A549 (cell line): ENCODE data around the gene B3GLCT. TPM values are rescaled to one million over a fixed set of nuclear protein-coding genes. Genes with fewer than 3 reads are reported as not detected.

ENCODE experiments used
- ATAC-seq, 2 experiments: fragments of 200-7000 bp in 1 of 2; fragments of >200 bp in 1 of 2; cut with Nextera tagmentation in 1 of 2; cut with Tn5 transposase in 1 of 2; 3 replicates each; pipeline versions ENCODE4 v1.8.0 to v1.9.1; 2018 to 2020; ENCODE audit warnings: mild to moderate bottlenecking in 1 of 2, moderate library complexity in 1 of 2
- CTCF ChIA-PET: fragments of 300-600 bp; sonication (Branson Sonifier 250); formaldehyde crosslinking; extraction: SDS; loops from one replicate; lab custom pipeline; 2021; ENCODE audit warnings: antibody characterized with exemption, inconsistent platforms; lab: Yijun Ruan, JAX
- POLR2A ChIA-PET: fragments of 350-600 bp; formaldehyde crosslinking; extraction: SDS; loops from one replicate; lab custom pipeline; 2021; ENCODE audit warnings: antibody characterized with exemption, inconsistent platforms; lab: Yijun Ruan, JAX
- DNase-seq, 2 experiments: peaks; one replicate each; pipeline versions ENCODE4 v3.0.0 to v3.0.0-alpha.2; 2011 to 2016; ENCODE audit warnings: low read depth in 1 of 2, low spot score in 1 of 2
- FAIRE-seq: peaks from 2 replicates; lab custom pipeline; 2011; peaks lifted over from hg19 to GRCh38; lab: Jason Lieb, UNC
- H3K27ac ChIP-seq, 2 experiments: fragments of >200 bp; sonication (Bioruptor Twin); formaldehyde crosslinking; 3 replicates each; pipeline ENCODE4 v1.5.1; 2016 to 2017
- H3K4me1 ChIP-seq: fragments of >200 bp; sonication (Bioruptor Twin); formaldehyde crosslinking; 3 replicates; pipeline ENCODE4 v1.6.1; 2016
- H3K4me2 ChIP-seq: fragments of >200 bp; sonication (Bioruptor Twin); formaldehyde crosslinking; 3 replicates; pipeline ENCODE4 v1.6.1; 2016
- H3K4me3 ChIP-seq: fragments of >200 bp; sonication (Bioruptor Twin); formaldehyde crosslinking; 3 replicates; pipeline ENCODE4 v1.5.1; 2016
- H3K9me3 ChIP-seq: fragments of >200 bp; sonication (Bioruptor Twin); formaldehyde crosslinking; 3 replicates; pipeline ENCODE4 v1.6.1; 2016
- CBX8 ChIP-seq: fragments of 200-600 bp; sonication (generic); IDR thresholded peaks from 2 replicates; pipeline ENCODE4 v1.6.1; 2016
- CEBPB ChIP-seq, 2 experiments: fragments of >200 bp in 1 of 2; sonication (Bioruptor Twin) in 1 of 2; formaldehyde crosslinking in 1 of 2; IDR thresholded peaks; 2 replicates each; pipeline ENCODE4 v1.6.1; 2012 to 2016
- CHD4 ChIP-seq: fragments of 200-600 bp; sonication (generic); IDR thresholded peaks from 2 replicates; pipeline ENCODE4 v1.6.1; 2016; ENCODE audit warnings: antibody characterized with exemption, mild to moderate bottlenecking, borderline replicate concordance
- EHMT2 ChIP-seq: fragments of 200-600 bp; sonication (generic); IDR thresholded peaks from 2 replicates; pipeline ENCODE4 v1.6.1; 2016; ENCODE audit warnings: antibody characterized with exemption, low read depth, mild to moderate bottlenecking, moderate library complexity
- ESRRA ChIP-seq: fragments of 150-350 bp; IDR thresholded peaks from 2 replicates; pipeline ENCODE4 v1.6.1; 2014; ENCODE audit warnings: mild to moderate bottlenecking, low read length, borderline replicate concordance
- FOXS1 ChIP-seq: fragments of 250-450 bp; sonication (Bioruptor Pico); IDR thresholded peaks from 2 replicates; pipeline ENCODE4 v1.5.0; 2020; ENCODE audit warnings: mild to moderate bottlenecking, moderate library complexity
- HOXB5 ChIP-seq: fragments of 250-450 bp; sonication (Bioruptor Pico); IDR thresholded peaks from 2 replicates; pipeline ENCODE4 v1.5.0; 2020; ENCODE audit warnings: mild to moderate bottlenecking, moderate library complexity
- JUN ChIP-seq, 2 experiments: fragments of >200 bp; sonication (Bioruptor Twin); formaldehyde crosslinking; IDR thresholded peaks; 2 replicates in 1 of 2; 3 replicates in 1 of 2; pipeline ENCODE4 v1.6.1; 2016 to 2017
- KDM1A ChIP-seq: fragments of 200-600 bp; sonication (generic); IDR thresholded peaks from 2 replicates; pipeline ENCODE4 v1.6.1; 2016; ENCODE audit warnings: low read depth, mild to moderate bottlenecking
- MAFK ChIP-seq: fragments of 450-650 bp; IDR thresholded peaks from 2 replicates; pipeline ENCODE4 v1.6.1; 2014; ENCODE audit not compliant: partially characterized antibody
- MAZ ChIP-seq: fragments of 150-350 bp; IDR thresholded peaks from 2 replicates; pipeline ENCODE4 v1.6.1; 2014; ENCODE audit warnings: antibody characterized with exemption, low read depth, low read length, borderline replicate concordance
- PHF8 ChIP-seq: fragments of 200-600 bp; sonication (generic); IDR thresholded peaks from 2 replicates; pipeline ENCODE4 v1.6.1; 2016; ENCODE audit warnings: low read depth, mild to moderate bottlenecking, antibody characterized with exemption, moderate library complexity, borderline replicate concordance
- RNF2 ChIP-seq: fragments of 200-600 bp; sonication (generic); IDR thresholded peaks from 2 replicates; pipeline ENCODE4 v1.6.1; 2016; ENCODE audit warnings: low read depth, mild to moderate bottlenecking, antibody characterized with exemption, moderate library complexity, borderline replicate concordance
- SREBF2 ChIP-seq: fragments of 450-650 bp; IDR thresholded peaks from 2 replicates; pipeline ENCODE4 v1.6.1; 2014; ENCODE audit warnings: mild to moderate bottlenecking, moderate library complexity
- TFCP2L1 ChIP-seq: fragments of 250-450 bp; sonication (Bioruptor Pico); IDR thresholded peaks from 2 replicates; pipeline ENCODE4 v1.5.0; 2021; ENCODE audit warnings: mild to moderate bottlenecking
- ZFP36 ChIP-seq: fragments of 450-650 bp; IDR thresholded peaks from 2 replicates; pipeline ENCODE4 v1.6.1; 2014; ENCODE audit warnings: borderline replicate concordance; ENCODE audit not compliant: partially characterized antibody
- ZSCAN20 ChIP-seq: fragments of 250-450 bp; sonication (Bioruptor Pico); IDR thresholded peaks from 2 replicates; pipeline ENCODE4 v1.8.0; 2022; ENCODE audit warnings: mild to moderate bottlenecking, moderate library complexity
- WGBS: methylation state at CpG from one replicate; pipeline ENCODE4 v1.1.6; 2017; ENCODE audit errors: missing lambda C conversion rate; 5-methylcytosine and 5-hydroxymethylcytosine counted together
- polyA plus RNA-seq, 4 experiments: library from polyadenylated mRNA; depleted of rRNA in 3 of 4; stranded (reverse); fragments of >200 nt; fragmentation: RNase III in 1 of 4; extraction: RNeasy Plus Mini Kit Qiagen cat#74134 plus additional on column Dnase treatment in 1 of 4; gene quantifications; 2 replicates in 3 of 4; 3 replicates in 1 of 4; pipeline ENCODE4 v1.2.3, GENCODE V29; 2011 to 2017
- TF ChIP-seq, protein P1 (sequence below): IDR thresholded peaks from 2 replicates; pipeline ENCODE4 v1.6.1; 2012
- TF ChIP-seq, protein P2 (sequence below): fragments of 250-450 bp; sonication (Bioruptor Pico); IDR thresholded peaks from 2 replicates; pipeline ENCODE4 v1.5.0; 2020; ENCODE audit warnings: low read depth, mild to moderate bottlenecking, moderate library complexity
- TF ChIP-seq, protein P3 (sequence below): fragments of >200 bp; sonication (Bioruptor Twin); formaldehyde crosslinking; IDR thresholded peaks from 3 replicates; pipeline ENCODE4 v1.6.1; 2016
- TF ChIP-seq, protein P4 (sequence below): fragments of >200 bp; sonication (Bioruptor Twin); formaldehyde crosslinking; IDR thresholded peaks from 2 replicates; pipeline ENCODE4 v1.6.1; 2016
- TF ChIP-seq, protein P5 (sequence below): fragments of 200-600 bp; sonication (generic); IDR thresholded peaks from 2 replicates; pipeline ENCODE4 v1.6.1; 2016; ENCODE audit warnings: antibody characterized with exemption, mild to moderate bottlenecking, moderate library complexity
- TF ChIP-seq, protein P6 (sequence below): IDR thresholded peaks from 2 replicates; pipeline ENCODE4 v1.6.1; 2012
- TF ChIP-seq, protein P7 (sequence below): fragments of 450-650 bp; IDR thresholded peaks from 2 replicates; pipeline ENCODE4 v1.6.1; 2014; ENCODE audit warnings: antibody characterized with exemption

B3GLCT gene
- polyA plus RNA-seq, 2 of the 4 experiments (the other 2 are of a cell fraction) = 4.5 to 6.6 TPM

DNA sequence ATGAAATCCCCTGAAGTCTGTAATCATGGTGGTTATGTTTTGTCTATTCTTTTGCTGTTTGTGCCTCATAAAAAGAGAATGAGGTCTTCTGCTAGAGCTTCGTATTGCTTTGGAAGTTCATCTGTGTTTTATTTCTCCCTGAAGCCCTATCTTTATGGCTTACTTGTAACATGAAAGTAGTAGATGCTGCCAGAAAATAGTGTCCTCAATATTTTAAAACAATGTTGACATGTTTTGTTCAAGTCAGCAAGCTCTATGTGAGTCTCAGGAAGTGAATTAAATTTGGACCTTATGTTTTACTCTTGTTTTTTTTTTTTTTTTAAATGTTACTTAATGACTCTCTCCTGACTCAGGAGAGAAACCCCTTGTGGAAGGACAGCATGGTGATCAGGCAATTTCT is 130.5 kb downstream of the B3GLCT start:
- TF ChIP-seq, protein P1, sequence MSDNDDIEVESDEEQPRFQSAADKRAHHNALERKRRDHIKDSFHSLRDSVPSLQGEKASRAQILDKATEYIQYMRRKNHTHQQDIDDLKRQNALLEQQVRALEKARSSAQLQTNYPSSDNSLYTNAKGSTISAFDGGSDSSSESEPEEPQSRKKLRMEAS = no peak
- no peak for TF ChIP-seq CHD4
- TF ChIP-seq MAZ = no peak
- TF ChIP-seq CEBPB (IDR thresholded peaks at IDR 0.05) = no peak
- no peak for TF ChIP-seq ESRRA
- no peak for TF ChIP-seq MAFK
- no peak for TF ChIP-seq SREBF2
- TF ChIP-seq, protein P2, sequence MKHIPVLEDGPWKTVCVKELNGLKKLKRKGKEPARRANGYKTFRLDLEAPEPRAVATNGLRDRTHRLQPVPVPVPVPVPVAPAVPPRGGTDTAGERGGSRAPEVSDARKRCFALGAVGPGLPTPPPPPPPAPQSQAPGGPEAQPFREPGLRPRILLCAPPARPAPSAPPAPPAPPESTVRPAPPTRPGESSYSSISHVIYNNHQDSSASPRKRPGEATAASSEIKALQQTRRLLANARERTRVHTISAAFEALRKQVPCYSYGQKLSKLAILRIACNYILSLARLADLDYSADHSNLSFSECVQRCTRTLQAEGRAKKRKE = no peak
- TF ChIP-seq CBX8 = no peak
- TF ChIP-seq PHF8 = no peak
- POLR2A ChIA-PET = no interaction called here
- ATAC-seq (no peak), DNase-seq (no peak), FAIRE-seq (no peak)
- Histone ChIP-seq H3K9me3 (no peaks in the 10 kb centered on the region), H3K4me3 (no peak overlapping the region), H3K4me1 (no peaks in the 10 kb centered on the region), H3K4me2 (no peak overlapping the region), H3K27ac (no peak overlapping the region)
- CTCF ChIA-PET = no interaction called here
- 87% methylated on average over 1 of the region's 1 CpG for WGBS

DNA sequence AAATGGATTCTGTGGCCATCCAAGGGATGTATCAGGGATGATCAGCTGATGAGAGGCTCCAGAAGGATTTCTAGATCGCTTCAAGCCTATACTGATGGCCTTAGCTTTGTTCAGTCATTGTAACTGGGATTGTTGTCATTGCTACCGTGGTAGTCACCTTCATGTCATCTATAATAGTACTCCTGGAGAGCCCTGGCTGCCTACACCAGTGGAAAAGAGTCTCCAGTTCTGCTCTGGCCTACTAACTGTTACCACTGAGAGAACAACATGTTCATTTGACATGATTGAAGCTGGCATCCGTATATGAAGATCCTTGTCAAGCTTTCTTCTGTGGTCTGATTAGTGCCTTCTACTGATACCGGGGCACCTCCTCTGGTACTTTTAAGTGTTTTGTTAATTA is 131.3 kb downstream of the B3GLCT start:
- ChIA-PET CTCF (no interaction called here), POLR2A (no interaction called here)
- H3K27ac ChIP-seq = no peak overlapping the region
- no peak overlapping the region for H3K4me2 ChIP-seq
- H3K4me1 ChIP-seq = no peaks in the 10 kb centered on the region
- TF ChIP-seq TFCP2L1 (CRISPR knock-in tag) = no peak
- TF ChIP-seq, protein P3, sequence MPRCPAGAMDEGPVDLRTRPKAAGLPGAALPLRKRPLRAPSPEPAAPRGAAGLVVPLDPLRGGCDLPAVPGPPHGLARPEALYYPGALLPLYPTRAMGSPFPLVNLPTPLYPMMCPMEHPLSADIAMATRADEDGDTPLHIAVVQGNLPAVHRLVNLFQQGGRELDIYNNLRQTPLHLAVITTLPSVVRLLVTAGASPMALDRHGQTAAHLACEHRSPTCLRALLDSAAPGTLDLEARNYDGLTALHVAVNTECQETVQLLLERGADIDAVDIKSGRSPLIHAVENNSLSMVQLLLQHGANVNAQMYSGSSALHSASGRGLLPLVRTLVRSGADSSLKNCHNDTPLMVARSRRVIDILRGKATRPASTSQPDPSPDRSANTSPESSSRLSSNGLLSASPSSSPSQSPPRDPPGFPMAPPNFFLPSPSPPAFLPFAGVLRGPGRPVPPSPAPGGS = no peak
- TF ChIP-seq FOXS1 (CRISPR knock-in tag) = no peak
- TF ChIP-seq ZSCAN20 (CRISPR knock-in tag) = no peak
- TF ChIP-seq, protein P4, sequence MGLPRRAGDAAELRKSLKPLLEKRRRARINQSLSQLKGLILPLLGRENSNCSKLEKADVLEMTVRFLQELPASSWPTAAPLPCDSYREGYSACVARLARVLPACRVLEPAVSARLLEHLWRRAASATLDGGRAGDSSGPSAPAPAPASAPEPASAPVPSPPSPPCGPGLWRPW = no peak
- no peak for TF ChIP-seq KDM1A
- TF ChIP-seq, protein P5, sequence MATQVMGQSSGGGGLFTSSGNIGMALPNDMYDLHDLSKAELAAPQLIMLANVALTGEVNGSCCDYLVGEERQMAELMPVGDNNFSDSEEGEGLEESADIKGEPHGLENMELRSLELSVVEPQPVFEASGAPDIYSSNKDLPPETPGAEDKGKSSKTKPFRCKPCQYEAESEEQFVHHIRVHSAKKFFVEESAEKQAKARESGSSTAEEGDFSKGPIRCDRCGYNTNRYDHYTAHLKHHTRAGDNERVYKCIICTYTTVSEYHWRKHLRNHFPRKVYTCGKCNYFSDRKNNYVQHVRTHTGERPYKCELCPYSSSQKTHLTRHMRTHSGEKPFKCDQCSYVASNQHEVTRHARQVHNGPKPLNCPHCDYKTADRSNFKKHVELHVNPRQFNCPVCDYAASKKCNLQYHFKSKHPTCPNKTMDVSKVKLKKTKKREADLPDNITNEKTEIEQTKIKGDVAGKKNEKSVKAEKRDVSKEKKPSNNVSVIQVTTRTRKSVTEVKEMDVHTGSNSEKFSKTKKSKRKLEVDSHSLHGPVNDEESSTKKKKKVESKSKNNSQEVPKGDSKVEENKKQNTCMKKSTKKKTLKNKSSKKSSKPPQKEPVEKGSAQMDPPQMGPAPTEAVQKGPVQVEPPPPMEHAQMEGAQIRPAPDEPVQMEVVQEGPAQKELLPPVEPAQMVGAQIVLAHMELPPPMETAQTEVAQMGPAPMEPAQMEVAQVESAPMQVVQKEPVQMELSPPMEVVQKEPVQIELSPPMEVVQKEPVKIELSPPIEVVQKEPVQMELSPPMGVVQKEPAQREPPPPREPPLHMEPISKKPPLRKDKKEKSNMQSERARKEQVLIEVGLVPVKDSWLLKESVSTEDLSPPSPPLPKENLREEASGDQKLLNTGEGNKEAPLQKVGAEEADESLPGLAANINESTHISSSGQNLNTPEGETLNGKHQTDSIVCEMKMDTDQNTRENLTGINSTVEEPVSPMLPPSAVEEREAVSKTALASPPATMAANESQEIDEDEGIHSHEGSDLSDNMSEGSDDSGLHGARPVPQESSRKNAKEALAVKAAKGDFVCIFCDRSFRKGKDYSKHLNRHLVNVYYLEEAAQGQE = no peak
- TF ChIP-seq RNF2 = no peak
- no peak for TF ChIP-seq ZFP36
- TF ChIP-seq JUN (IDR thresholded peaks at IDR 0.05) = no peak
- no peak for TF ChIP-seq EHMT2
- no peak for TF ChIP-seq HOXB5 (CRISPR knock-in tag)
- TF ChIP-seq, protein P6, sequence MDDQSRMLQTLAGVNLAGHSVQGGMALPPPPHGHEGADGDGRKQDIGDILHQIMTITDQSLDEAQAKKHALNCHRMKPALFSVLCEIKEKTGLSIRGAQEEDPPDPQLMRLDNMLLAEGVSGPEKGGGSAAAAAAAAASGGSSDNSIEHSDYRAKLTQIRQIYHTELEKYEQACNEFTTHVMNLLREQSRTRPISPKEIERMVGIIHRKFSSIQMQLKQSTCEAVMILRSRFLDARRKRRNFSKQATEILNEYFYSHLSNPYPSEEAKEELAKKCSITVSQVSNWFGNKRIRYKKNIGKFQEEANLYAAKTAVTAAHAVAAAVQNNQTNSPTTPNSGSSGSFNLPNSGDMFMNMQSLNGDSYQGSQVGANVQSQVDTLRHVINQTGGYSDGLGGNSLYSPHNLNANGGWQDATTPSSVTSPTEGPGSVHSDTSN = no peak
- TF ChIP-seq, protein P7, sequence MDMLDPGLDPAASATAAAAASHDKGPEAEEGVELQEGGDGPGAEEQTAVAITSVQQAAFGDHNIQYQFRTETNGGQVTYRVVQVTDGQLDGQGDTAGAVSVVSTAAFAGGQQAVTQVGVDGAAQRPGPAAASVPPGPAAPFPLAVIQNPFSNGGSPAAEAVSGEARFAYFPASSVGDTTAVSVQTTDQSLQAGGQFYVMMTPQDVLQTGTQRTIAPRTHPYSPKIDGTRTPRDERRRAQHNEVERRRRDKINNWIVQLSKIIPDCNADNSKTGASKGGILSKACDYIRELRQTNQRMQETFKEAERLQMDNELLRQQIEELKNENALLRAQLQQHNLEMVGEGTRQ = no peak
- WGBS = 79% methylated on average over 4 of the region's 4 CpGs
- FAIRE-seq (no peak), DNase-seq (no peak), ATAC-seq (no peak)
- no peak overlapping the region for H3K4me3 ChIP-seq
- H3K9me3 ChIP-seq = no peaks in the 10 kb centered on the region
